Skeletal muscle satellite cell (primary cell): ENCODE data around the gene KCNB1.

Experiments
- H3K27me3 ChIP-seq: 2 replicates; pipeline ENCODE4 v1.7.0; 2013; ENCODE audit warnings: low read length; ENCODE audit not compliant: control insufficient read depth, insufficient read depth
- H3K36me3 ChIP-seq: 2 replicates; pipeline ENCODE4 v1.7.0; 2013; ENCODE audit warnings: mild to moderate bottlenecking, control low read depth, low read length; ENCODE audit not compliant: insufficient read depth
- H3K4me1 ChIP-seq: 2 replicates; pipeline ENCODE4 v1.7.0; 2013; ENCODE audit warnings: low read length; ENCODE audit not compliant: control insufficient read depth, insufficient read depth
- H3K4me2 ChIP-seq: 2 replicates; pipeline ENCODE4 v1.7.0; 2013; ENCODE audit warnings: mild to moderate bottlenecking, low read length
- H3K4me3 ChIP-seq: 2 replicates; pipeline ENCODE4 v1.7.0; 2013; ENCODE audit warnings: low read length
- H3K9ac ChIP-seq: 2 replicates; pipeline ENCODE4 v1.7.0; 2013; ENCODE audit warnings: mild to moderate bottlenecking, low read depth, low read length, moderate library complexity
- H3K9me3 ChIP-seq: replicated peaks from 2 replicates; pipeline ENCODE4 v1.7.0; 2013; ENCODE audit warnings: mild to moderate bottlenecking, control low read depth, low read length

Gene KCNB1

GRCh38 chr20:49466114-49466912 lies 16.2 kb downstream of the KCNB1 start:
- Histone ChIP-seq H3K27me3 (peaks cover 29% of the 10 kb centered on the region), H3K4me1 (no peaks in the 10 kb centered on the region), H3K4me2 (no peak overlapping the region), H3K9me3 (no peaks in the 10 kb centered on the region), H3K9ac (no peak overlapping the region), H3K36me3 (no peaks in the 10 kb centered on the region), H3K4me3 (no peak overlapping the region)

DNA sequence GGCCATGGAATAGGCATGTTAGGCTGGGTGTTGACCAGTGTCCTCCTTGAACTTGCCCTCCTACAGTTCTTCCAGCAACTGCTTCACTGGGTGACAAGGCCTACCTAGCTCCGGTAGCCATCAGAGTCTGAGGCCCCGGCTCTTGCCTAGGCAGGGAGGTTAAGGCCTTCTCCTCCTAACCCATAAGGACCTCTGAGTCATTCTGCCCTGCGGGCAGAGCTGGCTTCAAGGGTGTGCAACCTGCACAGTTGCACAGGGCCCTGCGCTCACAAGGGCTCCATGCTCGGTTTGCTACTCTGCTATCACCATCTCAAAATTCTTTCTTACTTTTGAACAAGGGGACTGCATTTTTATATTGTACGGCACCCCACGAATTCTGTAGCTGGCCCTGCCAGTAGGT lies 17.9 kb downstream of the KCNB1 start:
- Histone ChIP-seq H3K27me3 (peaks cover 34% of the 10 kb centered on the region), H3K9ac (no peak overlapping the region), H3K4me2 (no peak overlapping the region)

DNA sequence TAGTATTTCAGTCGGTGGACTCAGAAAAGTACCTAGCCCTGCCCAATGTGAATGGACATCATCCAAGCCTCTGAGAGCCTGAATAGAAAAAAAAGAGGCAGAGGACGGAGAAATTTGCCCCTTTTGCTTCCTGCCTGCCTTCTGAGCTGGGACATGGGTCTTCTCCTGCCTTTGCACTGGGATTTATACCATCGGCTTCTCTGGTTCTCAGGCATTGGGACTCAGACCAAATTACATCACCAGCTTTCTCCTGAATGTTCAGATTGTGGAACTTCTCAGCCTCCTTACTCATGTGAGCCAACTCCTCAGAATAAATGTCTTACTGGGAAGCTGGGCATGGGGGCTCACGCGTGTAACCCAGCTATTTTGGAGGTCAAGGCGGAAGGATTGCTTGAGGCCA lies 19.8 kb downstream of the KCNB1 start:
- Histone ChIP-seq H3K4me1 (no peaks in the 10 kb centered on the region), H3K4me2 (no peak overlapping the region), H3K9ac (no peak overlapping the region), H3K36me3 (no peaks in the 10 kb centered on the region), H3K9me3 (no peaks in the 10 kb centered on the region), H3K4me3 (no peak overlapping the region), H3K27me3 (peaks cover 34% of the 10 kb centered on the region)

More for the DNA sequence above, 17.9 kb downstream of the KCNB1 start:
- Histone ChIP-seq H3K36me3 (no peaks in the 10 kb centered on the region), H3K4me3 (no peak overlapping the region), H3K9me3 (no peaks in the 10 kb centered on the region), H3K4me1 (no peaks in the 10 kb centered on the region)

- H3K4me2 ChIP-seq: no peak overlapping the region
- H3K4me1 ChIP-seq: no peaks in the 10 kb centered on the region
- no peaks in the 10 kb centered on the region for H3K9me3 ChIP-seq
- H3K36me3 ChIP-seq: no peaks in the 10 kb centered on the region
- no peak overlapping the region for H3K9ac ChIP-seq
- peaks cover 38% of the 10 kb centered on the region for H3K27me3 ChIP-seq
- H3K4me3 ChIP-seq: no peak overlapping the region
Measured at GRCh38 chr20:49461894-49462620, 20.4 kb downstream of the KCNB1 start.

- Histone ChIP-seq H3K4me2 (no peak overlapping the region), H3K9me3 (no peaks in the 10 kb centered on the region), H3K27me3 (peaks cover 49% of the 10 kb centered on the region)
Measured at GRCh38 chr20:49460916-49461315, 21.6 kb downstream of the KCNB1 start.

DNA sequence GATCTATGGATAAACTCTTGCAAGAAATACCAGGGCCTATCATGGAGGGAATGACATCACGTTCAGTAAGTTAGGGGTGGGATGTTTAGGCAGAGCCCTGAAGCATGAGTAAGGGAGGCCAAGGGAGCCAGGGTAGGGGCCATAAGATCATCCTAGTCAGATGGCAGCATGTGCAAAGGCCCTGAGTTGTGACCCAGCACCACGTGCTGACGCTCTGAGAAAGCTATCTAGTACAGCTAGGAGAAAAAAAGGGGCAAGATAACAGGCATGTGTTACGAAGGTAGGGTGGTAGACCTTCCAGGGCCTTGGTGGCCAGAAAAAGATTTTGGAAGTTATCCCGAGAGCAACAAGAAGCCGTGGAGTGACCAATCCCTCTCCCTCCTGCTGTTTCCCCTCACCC lies 22.3 kb downstream of the KCNB1 start:
- no peaks in the 10 kb centered on the region for H3K4me1 ChIP-seq
- no peaks in the 10 kb centered on the region for H3K36me3 ChIP-seq
- H3K9ac ChIP-seq: no peak overlapping the region
- H3K4me2 ChIP-seq: no peak overlapping the region
- no peak overlapping the region for H3K4me3 ChIP-seq
- H3K27me3 ChIP-seq: peaks cover 53% of the 10 kb centered on the region
- H3K9me3 ChIP-seq: no peaks in the 10 kb centered on the region

More at GRCh38 chr20:49460916-49461315, 21.6 kb downstream of the KCNB1 start:
- no peak overlapping the region for H3K9ac ChIP-seq
- H3K4me1 ChIP-seq: no peaks in the 10 kb centered on the region
- no peak overlapping the region for H3K4me3 ChIP-seq
- no peaks in the 10 kb centered on the region for H3K36me3 ChIP-seq

GRCh38 chr20:49459684-49460083 lies 22.8 kb downstream of the KCNB1 start:
- H3K9ac ChIP-seq: no peak overlapping the region

GRCh38 chr20:49457444-49457843 lies 25.0 kb downstream of the KCNB1 start:
- Histone ChIP-seq H3K4me1 (peaks cover under 1% of the 10 kb centered on the region), H3K4me3 (no peak overlapping the region), H3K9ac (no peak overlapping the region), H3K36me3 (no peaks in the 10 kb centered on the region), H3K27me3 (peaks cover 53% of the 10 kb centered on the region), H3K4me2 (no peak overlapping the region), H3K9me3 (no peaks in the 10 kb centered on the region)

More at GRCh38 chr20:49459684-49460083, 22.8 kb downstream of the KCNB1 start:
- H3K4me2 ChIP-seq: no peak overlapping the region
- no peaks in the 10 kb centered on the region for H3K9me3 ChIP-seq
- H3K4me3 ChIP-seq: no peak overlapping the region
- H3K4me1 ChIP-seq: no peaks in the 10 kb centered on the region
- peaks cover 53% of the 10 kb centered on the region for H3K27me3 ChIP-seq
- H3K36me3 ChIP-seq: no peaks in the 10 kb centered on the region

DNA sequence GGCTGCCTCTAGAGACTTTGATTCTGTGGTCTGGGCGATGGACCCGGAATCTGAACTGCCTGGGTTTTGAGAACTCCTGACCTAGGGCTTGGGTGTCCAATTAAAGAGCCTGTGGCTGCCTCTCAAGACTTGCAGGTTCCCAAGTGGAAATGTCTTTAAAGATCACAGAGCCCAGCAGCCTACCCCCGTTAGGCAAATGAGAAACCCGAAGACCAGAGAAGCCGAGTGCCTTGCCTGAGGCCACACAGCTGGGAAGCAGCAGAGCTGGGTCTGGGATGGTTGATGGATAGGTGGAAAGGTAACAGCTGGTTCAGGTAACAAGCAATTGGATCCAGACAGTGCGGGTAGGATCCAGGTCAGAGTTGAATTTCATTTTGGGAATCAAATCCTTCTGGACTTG lies 25.8 kb downstream of the KCNB1 start:
- Histone ChIP-seq H3K4me3 (no peak overlapping the region), H3K4me2 (no peak overlapping the region), H3K4me1 (peaks cover 8% of the 10 kb centered on the region), H3K9ac (no peak overlapping the region), H3K36me3 (no peaks in the 10 kb centered on the region), H3K27me3 (peaks cover 50% of the 10 kb centered on the region), H3K9me3 (no peaks in the 10 kb centered on the region)

DNA sequence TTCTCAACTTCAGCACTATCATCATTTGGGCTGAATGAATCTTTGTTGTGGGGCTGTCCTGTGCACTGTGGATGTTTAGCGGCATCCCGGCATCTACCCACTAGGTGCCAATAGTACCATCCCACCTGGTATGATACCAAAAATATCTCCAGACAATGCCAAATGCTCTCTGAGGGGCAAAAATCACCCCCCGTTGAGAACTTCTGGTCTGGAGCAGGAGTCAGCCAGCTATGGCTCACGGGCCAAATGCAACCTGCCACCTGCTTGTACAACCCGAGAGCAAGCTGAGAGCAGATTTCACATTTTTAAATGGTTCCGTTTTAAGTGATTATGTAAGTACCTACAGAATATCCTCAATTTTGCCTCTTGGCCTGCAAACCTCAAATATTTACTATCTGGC lies 26.8 kb downstream of the KCNB1 start:
- Histone ChIP-seq H3K9me3 (no peaks in the 10 kb centered on the region), H3K4me3 (no peak overlapping the region), H3K27me3 (peaks cover 50% of the 10 kb centered on the region), H3K4me1 (peaks cover 8% of the 10 kb centered on the region), H3K36me3 (no peaks in the 10 kb centered on the region), H3K4me2 (no peak overlapping the region), H3K9ac (no peak overlapping the region)

DNA sequence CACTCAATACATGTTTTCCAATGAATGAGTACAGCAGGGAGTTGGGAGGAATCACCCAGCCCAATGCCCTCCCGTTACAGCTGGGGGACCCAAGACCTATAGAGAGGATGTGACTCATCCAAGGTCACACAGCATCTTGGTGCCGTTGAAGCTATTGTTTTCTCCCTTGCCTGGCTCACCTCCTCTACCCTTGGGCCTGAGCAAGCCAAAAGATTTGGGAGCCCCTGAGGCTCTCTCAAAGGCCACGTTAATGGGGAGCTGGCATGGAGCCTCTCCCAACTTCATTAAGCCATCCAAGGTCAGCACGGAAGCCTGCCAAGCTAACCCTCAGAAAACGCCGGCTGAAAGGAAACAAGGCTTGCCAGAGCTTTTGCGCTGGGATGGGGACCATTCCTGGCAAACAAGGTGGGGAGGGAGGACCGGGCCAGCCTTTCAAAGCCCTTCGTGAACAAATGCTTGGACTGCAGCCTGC lies 30.4 kb downstream of the KCNB1 start:
- H3K9me3 ChIP-seq: no peaks in the 10 kb centered on the region
- H3K4me3 ChIP-seq: no peak overlapping the region
- no peak overlapping the region for H3K9ac ChIP-seq
- H3K4me1 ChIP-seq: peaks cover 8% of the 10 kb centered on the region
- H3K36me3 ChIP-seq: no peaks in the 10 kb centered on the region
- no peak overlapping the region for H3K4me2 ChIP-seq
- H3K27me3 ChIP-seq: peaks cover 47% of the 10 kb centered on the region
